MM.1S (cell line): ENCODE results near the gene ZNF445.
"Not testable (repeated sequence)": the region's sequence is repeated elsewhere in the genome, so short reads cannot be mapped to it uniquely, and the experiment has no call there.

Experiments
- DNase-seq: peaks from one replicate; pipeline ENCODE4 v3.0.0-alpha.2; 2015
- H2AFZ ChIP-seq: fragments of 300-600 bp; sonication (generic); 2 replicates; pipeline ENCODE4 v1.6.0; 2016; ENCODE audit warnings: antibody characterized with exemption, low read length
- H3F3A ChIP-seq: fragments of 300-600 bp; sonication (generic); 2 replicates; pipeline ENCODE4 v1.6.1; 2016; ENCODE audit warnings: mild to moderate bottlenecking, antibody characterized with exemption, low read length, moderate library complexity, mixed read lengths; ENCODE audit not compliant: insufficient read depth
- H3K27ac ChIP-seq: fragments of 300-600 bp; sonication (generic); 2 replicates; pipeline ENCODE4 v1.5.1; 2016; ENCODE audit warnings: mild to moderate bottlenecking, low read length
- H3K27me3 ChIP-seq: fragments of 300-600 bp; sonication (generic); replicated peaks from 2 replicates; pipeline ENCODE4 v1.6.0; 2016; ENCODE audit warnings: low read length; ENCODE audit not compliant: insufficient read depth
- H3K36me3 ChIP-seq: fragments of 300-600 bp; sonication (generic); replicated peaks from 2 replicates; pipeline ENCODE4 v1.6.1; 2016; ENCODE audit warnings: mild to moderate bottlenecking, low read length, mixed read lengths; ENCODE audit not compliant: insufficient read depth
- H3K4me1 ChIP-seq: fragments of 300-600 bp; sonication (generic); 2 replicates; pipeline ENCODE4 v1.6.1; 2016; ENCODE audit warnings: low read length, mixed read lengths
- H3K4me2 ChIP-seq: fragments of 300-600 bp; sonication (generic); 2 replicates; pipeline ENCODE4 v1.6.0; 2016; ENCODE audit warnings: low read depth, low read length
- H3K4me3 ChIP-seq: fragments of 300-600 bp; sonication (generic); 2 replicates; pipeline ENCODE4 v1.5.1; 2016; ENCODE audit warnings: low read length, mixed read lengths
- H3K79me2 ChIP-seq: fragments of 300-600 bp; sonication (generic); 2 replicates; pipeline ENCODE4 v1.6.1; 2016; ENCODE audit warnings: mixed run types, low read length, mixed read lengths
- H3K9ac ChIP-seq: fragments of 300-600 bp; sonication (generic); 2 replicates; pipeline ENCODE4 v1.6.1; 2016; ENCODE audit warnings: low read length, mixed read lengths
- H3K9me2 ChIP-seq: fragments of 300-600 bp; sonication (generic); replicated peaks from 2 replicates; pipeline ENCODE4 v1.6.1; 2016; ENCODE audit warnings: mild to moderate bottlenecking, low read length, mixed read lengths; ENCODE audit not compliant: insufficient read depth
- H3K9me3 ChIP-seq: fragments of 300-600 bp; sonication (generic); replicated peaks from 2 replicates; pipeline ENCODE4 v1.6.1; 2016; ENCODE audit warnings: mild to moderate bottlenecking, low read length, mixed read lengths; ENCODE audit not compliant: insufficient read depth
- H4K20me1 ChIP-seq: fragments of 300-600 bp; sonication (generic); 2 replicates; pipeline ENCODE4 v1.6.1; 2016; ENCODE audit warnings: mild to moderate bottlenecking, low read length, moderate library complexity, mixed read lengths; ENCODE audit not compliant: insufficient read depth
- EZH2 ChIP-seq: fragments of 300-600 bp; sonication (generic); optimal IDR thresholded peaks from 2 replicates; pipeline ENCODE3; 2017; ENCODE audit warnings: low read depth, mild to moderate bottlenecking, antibody characterized with exemption, low read length, mixed read lengths
- EZH2phosphoT487 ChIP-seq: fragments of 300-600 bp; sonication (generic); IDR thresholded peaks from 2 replicates; pipeline ENCODE4 v1.6.1; 2018; ENCODE audit warnings: antibody characterized with exemption, low read length
- TF ChIP-seq, protein P1 (sequence below): fragments of 300-600 bp; sonication (generic); IDR thresholded peaks from 2 replicates; pipeline ENCODE4 v1.5.1; 2016; ENCODE audit warnings: antibody characterized with exemption, low read length, mixed read lengths

Gene ZNF445

DNA sequence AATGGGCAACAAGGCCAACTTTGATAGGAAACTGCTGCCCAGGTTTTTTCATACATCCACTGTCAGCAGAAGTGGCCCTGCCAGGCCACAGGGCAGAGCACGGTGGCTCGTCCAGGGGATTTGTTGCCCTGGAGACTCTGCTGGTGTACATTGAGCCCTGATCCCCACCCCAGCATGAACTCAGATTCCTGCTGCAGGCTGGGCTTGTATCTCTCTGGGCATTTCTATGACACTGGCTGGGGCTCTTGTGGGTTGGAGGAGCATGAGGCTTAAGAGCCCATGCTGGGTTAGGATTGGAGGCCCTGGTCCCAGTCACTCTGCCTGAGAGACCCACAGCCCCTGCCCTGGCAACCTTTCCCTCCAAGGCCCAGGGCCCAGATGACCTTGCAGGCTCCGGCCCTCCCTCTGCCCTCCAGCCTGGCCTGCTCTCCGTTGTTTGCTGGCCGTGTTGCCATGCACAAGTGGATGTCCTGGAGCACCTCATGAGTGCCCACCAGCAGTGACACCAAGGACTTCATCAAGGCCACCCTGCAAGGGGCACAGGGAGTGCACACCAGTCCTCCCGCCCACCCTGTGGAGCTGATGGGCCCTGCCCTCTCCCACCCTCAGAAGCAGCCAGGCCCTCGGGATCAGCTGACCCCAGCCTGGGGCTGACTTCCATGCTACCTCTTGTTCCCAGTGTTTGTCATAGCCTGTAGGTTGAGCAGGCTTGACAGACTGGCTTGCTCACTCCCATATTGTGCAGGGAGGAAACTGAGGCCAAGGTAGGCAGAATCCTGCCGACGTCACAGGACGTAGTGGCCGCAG is 58.2 kb downstream of the ZNF445 start:
- Histone ChIP-seq H3K9me3 (no peaks in the 10 kb centered on the region), H3K4me3 (no peak overlapping the region), H3K9me2 (no peaks in the 10 kb centered on the region), H2AFZ (no peak overlapping the region), H3F3A (no peaks in the 10 kb centered on the region), H3K27ac (no peak overlapping the region), H3K36me3 (no peaks in the 10 kb centered on the region), H3K27me3 (no peaks in the 10 kb centered on the region), H3K4me2 (no peak overlapping the region), H3K4me1 (no peaks in the 10 kb centered on the region), H3K79me2 (no peaks in the 10 kb centered on the region), H3K9ac (no peak overlapping the region), H4K20me1 (no peaks in the 10 kb centered on the region)
- TF ChIP-seq EZH2 (no peak), EZH2phosphoT487 (no peak)
- TF ChIP-seq, protein P1, sequence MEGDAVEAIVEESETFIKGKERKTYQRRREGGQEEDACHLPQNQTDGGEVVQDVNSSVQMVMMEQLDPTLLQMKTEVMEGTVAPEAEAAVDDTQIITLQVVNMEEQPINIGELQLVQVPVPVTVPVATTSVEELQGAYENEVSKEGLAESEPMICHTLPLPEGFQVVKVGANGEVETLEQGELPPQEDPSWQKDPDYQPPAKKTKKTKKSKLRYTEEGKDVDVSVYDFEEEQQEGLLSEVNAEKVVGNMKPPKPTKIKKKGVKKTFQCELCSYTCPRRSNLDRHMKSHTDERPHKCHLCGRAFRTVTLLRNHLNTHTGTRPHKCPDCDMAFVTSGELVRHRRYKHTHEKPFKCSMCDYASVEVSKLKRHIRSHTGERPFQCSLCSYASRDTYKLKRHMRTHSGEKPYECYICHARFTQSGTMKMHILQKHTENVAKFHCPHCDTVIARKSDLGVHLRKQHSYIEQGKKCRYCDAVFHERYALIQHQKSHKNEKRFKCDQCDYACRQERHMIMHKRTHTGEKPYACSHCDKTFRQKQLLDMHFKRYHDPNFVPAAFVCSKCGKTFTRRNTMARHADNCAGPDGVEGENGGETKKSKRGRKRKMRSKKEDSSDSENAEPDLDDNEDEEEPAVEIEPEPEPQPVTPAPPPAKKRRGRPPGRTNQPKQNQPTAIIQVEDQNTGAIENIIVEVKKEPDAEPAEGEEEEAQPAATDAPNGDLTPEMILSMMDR: no peak
- no peak for DNase-seq

DNA sequence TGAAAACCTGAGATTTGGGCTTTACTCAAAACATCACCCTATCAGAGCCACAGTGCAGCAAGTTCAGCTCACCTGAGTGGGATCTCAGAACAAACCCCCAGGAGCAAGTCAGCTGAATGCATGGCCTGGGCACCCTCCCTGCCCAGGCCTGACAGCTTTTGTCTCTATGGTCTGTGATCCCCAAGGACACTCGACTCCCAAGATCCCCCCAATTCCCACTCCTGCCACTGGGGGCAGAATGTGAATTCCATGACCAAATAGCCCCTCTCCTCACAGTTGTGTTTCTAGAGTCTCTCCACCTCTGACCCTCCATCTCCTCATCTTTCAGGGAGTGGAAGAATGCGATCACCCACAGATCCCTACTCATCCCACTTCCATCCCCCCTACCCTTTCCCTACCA is 58.9 kb downstream of the ZNF445 start:
- H3K9ac ChIP-seq: no peak overlapping the region
- no peak overlapping the region for H3K4me3 ChIP-seq
- no peaks in the 10 kb centered on the region for H3K9me3 ChIP-seq
- no peaks in the 10 kb centered on the region for H4K20me1 ChIP-seq
- no peak for DNase-seq
- H3K4me1 ChIP-seq: no peaks in the 10 kb centered on the region
- no peaks in the 10 kb centered on the region for H3K36me3 ChIP-seq
- no peaks in the 10 kb centered on the region for H3K79me2 ChIP-seq
- no peak overlapping the region for H2AFZ ChIP-seq
- H3F3A ChIP-seq: no peaks in the 10 kb centered on the region
- no peak overlapping the region for H3K4me2 ChIP-seq
- no peaks in the 10 kb centered on the region for H3K27me3 ChIP-seq
- H3K27ac ChIP-seq: no peak overlapping the region
- H3K9me2 ChIP-seq: no peaks in the 10 kb centered on the region
- TF ChIP-seq EZH2phosphoT487 (no peak), EZH2 (no peak)
- TF ChIP-seq, protein P1: no peak

DNA sequence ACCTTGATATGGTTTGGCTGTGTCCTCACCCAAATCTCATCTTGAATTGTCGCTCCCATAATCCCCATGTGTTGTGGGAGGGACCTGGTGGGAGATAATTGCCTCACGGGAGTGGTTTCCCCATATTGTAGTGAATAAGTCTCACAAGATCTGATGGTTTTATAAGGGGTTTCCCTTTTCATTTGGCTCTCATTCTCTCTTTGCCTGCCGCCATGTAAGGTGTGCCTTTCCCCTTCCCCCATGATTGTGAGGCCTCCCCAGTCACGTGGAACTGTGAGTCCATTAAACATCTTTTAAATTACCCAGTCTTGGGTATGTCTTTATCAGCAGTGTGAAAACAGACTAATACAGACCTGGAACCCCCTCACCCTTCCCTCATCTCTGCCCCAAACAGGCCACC is 59.4 kb downstream of the ZNF445 start:
- H3K9ac ChIP-seq, H3K27me3 ChIP-seq: not testable (repeated sequence)

More for the DNA sequence above, 59.4 kb downstream of the ZNF445 start:
- H3K4me3 ChIP-seq, H3K9me2 ChIP-seq, H3K27ac ChIP-seq, H3K79me2 ChIP-seq, H3K9me3 ChIP-seq, H3K4me1 ChIP-seq, H3F3A ChIP-seq, H3K36me3 ChIP-seq, H2AFZ ChIP-seq, H3K4me2 ChIP-seq, DNase-seq, H4K20me1 ChIP-seq: not testable (repeated sequence)
